Measurements from ENCODE around the gene PARD3B. TPM values are rescaled to one million over a fixed set of nuclear protein-coding genes. Genes with fewer than 3 reads are reported as not detected.

Gene PARD3B
- total and polyA plus RNA-seq, 8 donors: 18.5 to 24.6 (median 21.1) TPM

GRCh38 chr2:205232086-205232485, 686.8 kb downstream of the PARD3B start:
- TF ChIP-seq, protein P1, sequence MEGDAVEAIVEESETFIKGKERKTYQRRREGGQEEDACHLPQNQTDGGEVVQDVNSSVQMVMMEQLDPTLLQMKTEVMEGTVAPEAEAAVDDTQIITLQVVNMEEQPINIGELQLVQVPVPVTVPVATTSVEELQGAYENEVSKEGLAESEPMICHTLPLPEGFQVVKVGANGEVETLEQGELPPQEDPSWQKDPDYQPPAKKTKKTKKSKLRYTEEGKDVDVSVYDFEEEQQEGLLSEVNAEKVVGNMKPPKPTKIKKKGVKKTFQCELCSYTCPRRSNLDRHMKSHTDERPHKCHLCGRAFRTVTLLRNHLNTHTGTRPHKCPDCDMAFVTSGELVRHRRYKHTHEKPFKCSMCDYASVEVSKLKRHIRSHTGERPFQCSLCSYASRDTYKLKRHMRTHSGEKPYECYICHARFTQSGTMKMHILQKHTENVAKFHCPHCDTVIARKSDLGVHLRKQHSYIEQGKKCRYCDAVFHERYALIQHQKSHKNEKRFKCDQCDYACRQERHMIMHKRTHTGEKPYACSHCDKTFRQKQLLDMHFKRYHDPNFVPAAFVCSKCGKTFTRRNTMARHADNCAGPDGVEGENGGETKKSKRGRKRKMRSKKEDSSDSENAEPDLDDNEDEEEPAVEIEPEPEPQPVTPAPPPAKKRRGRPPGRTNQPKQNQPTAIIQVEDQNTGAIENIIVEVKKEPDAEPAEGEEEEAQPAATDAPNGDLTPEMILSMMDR (IDR thresholded peaks at IDR 0.05): no peak
- ATAC-seq: no peak

DNA sequence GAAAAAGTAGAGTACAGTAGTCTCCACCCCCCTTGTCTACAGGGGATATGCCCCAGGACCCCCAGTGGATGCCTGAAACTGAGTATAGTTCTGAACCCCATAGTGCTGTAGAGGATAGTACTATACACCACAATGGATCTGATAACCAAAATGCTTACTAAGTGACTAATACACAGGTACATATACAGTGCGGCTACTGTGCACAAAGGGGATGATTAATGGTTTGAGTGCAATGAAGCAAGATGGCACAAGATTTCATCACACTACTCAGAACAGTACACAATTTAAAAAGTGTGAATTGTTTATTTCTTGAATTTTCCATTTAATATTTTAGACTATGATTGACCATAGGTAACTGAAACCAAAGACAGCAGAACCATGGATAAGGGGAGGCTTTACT, 690.2 kb downstream of the PARD3B start:
- DNase-seq (no peak), ATAC-seq (no peak)
- H3K4me1 ChIP-seq: no peaks in the 10 kb centered on the region
- TF ChIP-seq, protein P1 (IDR thresholded peaks at IDR 0.05): no peak
- intact Hi-C loops (cut with DNase I): no loop called here
- no peaks in the 10 kb centered on the region for H3K27me3 ChIP-seq
- no peak overlapping the region for H3K4me3 ChIP-seq
- no peaks in the 10 kb centered on the region for H3K36me3 ChIP-seq
- no peak overlapping the region for H3K27ac ChIP-seq
- no peaks in the 10 kb centered on the region for H3K9me3 ChIP-seq

More at GRCh38 chr2:205232086-205232485, 686.8 kb downstream of the PARD3B start:
- no peak for DNase-seq
- H3K27ac ChIP-seq: no peak overlapping the region
- no peaks in the 10 kb centered on the region for H3K9me3 ChIP-seq
- no peaks in the 10 kb centered on the region for H3K4me1 ChIP-seq
- no peaks in the 10 kb centered on the region for H3K27me3 ChIP-seq
- intact Hi-C loops (cut with DNase I): no loop called here
- H3K36me3 ChIP-seq: no peaks in the 10 kb centered on the region
- H3K4me3 ChIP-seq: no peak overlapping the region

- Histone ChIP-seq H3K4me3 (no peak overlapping the region), H3K27ac (no peak overlapping the region), H3K27me3 (no peaks in the 10 kb centered on the region), H3K4me1 (no peaks in the 10 kb centered on the region), H3K9me3 (no peaks in the 10 kb centered on the region), H3K36me3 (no peaks in the 10 kb centered on the region)
- intact Hi-C loops (cut with DNase I): no loop called here
- ATAC-seq (no peak), DNase-seq (no peak)
- TF ChIP-seq, protein P1 (IDR thresholded peaks at IDR 0.05): no peak
Measured at GRCh38 chr2:205237524-205237923, 692.2 kb downstream of the PARD3B start.

DNA sequence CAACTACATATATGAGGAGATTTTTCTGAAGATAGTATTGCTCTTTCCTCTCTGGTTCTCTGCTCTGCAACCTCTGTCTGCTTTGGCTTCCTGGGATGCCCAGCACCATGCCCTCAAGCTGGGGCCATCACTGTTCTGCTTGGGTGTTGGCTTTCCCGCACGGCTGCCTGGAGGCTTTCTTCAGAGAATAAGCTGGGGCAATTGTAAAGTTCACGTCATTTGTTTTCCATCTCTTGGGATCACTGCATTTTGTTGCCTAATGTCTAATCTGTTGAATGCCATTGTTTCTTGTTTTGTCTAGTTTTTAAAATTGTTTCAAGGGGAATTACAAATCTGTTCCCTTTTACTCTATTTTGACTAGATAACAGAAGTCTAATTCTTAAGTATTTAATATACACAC, 699.7 kb downstream of the PARD3B start:
- Histone ChIP-seq H3K4me1 (no peaks in the 10 kb centered on the region), H3K9me3 (no peaks in the 10 kb centered on the region), H3K27ac (no peak overlapping the region), H3K4me3 (no peak overlapping the region), H3K36me3 (no peaks in the 10 kb centered on the region), H3K27me3 (no peaks in the 10 kb centered on the region)
- TF ChIP-seq, protein P1 (IDR thresholded peaks at IDR 0.05): no peak
- intact Hi-C loops (cut with DNase I): no loop called here
- DNase-seq: no peak
- no peak for ATAC-seq

DNA sequence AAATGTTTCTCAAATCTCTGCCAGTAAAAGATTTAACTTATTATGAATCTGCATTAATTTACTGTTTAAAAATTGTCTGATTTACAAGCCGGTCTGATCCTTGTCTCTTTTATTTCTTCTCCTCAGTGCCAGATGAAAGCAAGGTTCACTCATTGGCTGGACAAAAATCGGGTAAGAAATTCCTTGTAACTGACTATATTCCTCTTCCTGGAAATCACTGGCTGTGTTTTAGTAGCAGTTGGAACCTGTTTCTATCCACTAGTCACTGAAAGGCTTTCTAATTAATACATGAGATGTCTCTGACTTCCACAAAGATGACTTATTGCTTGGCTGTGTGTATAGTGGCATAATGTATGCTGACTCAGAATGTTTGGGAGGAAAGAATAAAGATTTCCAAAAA, 700.4 kb downstream of the PARD3B start:
- Histone ChIP-seq H3K4me1 (no peaks in the 10 kb centered on the region), H3K27ac (peak overlapping the region in 1 of 2 donors; percentile 34), H3K36me3 (no peaks in the 10 kb centered on the region), H3K4me3 (no peak overlapping the region), H3K9me3 (no peaks in the 10 kb centered on the region), H3K27me3 (no peaks in the 10 kb centered on the region)
- TF ChIP-seq, protein P1 (IDR thresholded peaks at IDR 0.05): no peak
- DNase-seq (no peak), ATAC-seq (peak; percentile 27)
- intact Hi-C loops (cut with DNase I): no loop called here
